AG08396 (cell line): Measurements from ENCODE around the gene PNPLA2.

Experiments
- DNase-seq: peaks from one replicate; pipeline ENCODE4 v3.0.0; 2012; ENCODE audit warnings: low spot score, mixed read lengths

Gene PNPLA2

DNA sequence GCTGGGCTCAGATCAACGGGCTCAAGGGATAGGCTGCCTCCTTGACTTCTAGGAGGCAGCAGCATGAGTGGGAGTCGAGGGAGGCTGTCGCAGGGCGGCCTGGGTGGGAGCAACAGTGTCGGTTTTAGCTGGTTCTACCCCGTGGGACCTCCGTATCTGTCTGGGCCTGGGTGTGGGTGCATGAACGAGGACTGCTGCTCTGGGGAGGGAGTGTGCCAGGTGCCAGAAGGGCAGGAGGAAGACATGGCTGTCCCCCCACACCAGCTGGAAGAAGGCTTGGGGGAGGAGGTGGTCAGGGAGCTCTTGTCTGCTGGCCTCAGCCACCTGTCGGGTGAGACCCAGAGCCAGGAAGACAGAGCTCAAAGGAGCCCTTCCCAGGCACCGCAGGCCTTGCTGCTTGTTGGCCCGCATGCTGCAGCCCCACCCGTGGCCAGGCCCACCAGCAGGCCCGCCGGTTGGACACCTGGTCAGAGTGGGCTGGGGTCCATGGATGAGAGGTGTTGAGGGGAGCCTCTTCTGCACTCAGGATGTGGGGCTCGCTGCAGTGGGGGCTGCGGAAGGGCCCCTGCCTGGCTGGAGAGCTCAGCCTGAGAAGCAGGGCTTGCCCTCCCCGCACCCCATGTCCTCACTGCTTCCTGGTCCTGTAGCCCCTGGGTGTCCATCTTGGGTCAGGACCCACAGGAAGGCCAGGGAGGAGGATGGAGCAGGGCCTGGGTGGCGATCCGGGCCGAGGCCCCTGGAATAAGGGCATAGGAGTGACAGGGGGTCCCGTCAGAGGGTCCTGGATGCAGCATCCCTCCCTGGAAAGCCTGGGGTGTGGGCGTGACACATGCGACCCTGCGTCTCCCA, 32.3 kb upstream of the PNPLA2 start:
- DNase-seq = no peak

DNA sequence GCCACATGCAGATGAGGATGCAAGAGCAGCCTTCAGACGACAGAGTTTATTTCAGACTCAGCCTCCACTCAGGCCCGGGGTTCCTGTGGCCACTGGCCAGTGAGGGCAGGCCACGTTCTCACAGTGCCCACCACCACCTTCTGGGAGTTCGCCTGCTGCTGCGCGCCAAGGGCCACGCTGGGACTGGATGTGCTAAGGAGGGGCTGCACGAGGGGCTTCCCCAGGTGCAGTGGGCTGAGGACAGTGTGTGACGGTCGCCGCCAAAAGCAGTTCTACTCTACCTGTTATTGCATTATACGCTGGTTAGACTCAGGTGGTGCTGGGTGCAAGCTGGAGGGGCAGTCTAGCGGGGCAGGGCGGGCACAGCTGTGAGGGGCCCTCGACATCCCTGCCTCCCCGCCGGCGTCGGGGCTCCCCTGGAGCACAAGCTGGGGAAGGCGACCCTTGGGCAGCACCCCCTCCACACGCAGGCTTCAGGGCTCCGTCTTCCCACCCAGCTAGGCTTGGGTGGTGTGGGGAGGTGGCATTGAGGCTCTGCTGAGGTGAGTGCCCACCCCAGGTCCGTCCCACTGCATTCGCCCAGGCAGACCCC, 31.5 kb upstream of the PNPLA2 start:
- DNase-seq = no peak

DNA sequence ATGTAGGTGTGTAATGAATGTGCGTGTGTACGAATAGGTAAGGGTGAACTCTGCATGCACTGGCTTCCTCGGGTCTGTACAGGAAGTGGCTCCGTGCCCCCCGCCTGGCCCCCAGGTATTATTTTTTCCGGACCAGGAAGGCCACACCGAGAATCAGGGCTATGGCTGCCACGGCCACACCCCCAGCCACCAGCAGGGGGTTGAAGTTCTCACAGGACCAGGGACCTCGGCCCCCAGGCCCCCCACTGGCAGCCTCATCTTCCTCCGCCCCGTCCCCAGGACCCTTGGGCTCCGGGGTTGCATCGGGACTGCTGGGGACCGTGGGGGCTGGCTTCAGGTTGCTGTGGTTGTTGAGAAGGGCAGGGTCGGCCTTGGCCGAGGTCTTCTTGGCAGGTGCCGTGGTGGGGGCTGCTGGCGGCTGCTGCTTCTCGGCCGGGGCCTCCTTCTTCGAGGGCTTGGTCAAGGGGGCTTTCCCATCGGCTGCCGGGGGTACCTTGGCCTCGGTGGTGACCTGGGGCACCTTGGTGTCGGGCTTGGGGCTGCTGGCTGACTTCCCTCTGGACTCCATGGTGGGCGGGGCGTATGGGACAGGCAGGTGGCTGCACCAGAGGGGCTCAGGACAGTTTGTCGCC, 30.6 kb upstream of the PNPLA2 start:
- DNase-seq = no peak

DNA sequence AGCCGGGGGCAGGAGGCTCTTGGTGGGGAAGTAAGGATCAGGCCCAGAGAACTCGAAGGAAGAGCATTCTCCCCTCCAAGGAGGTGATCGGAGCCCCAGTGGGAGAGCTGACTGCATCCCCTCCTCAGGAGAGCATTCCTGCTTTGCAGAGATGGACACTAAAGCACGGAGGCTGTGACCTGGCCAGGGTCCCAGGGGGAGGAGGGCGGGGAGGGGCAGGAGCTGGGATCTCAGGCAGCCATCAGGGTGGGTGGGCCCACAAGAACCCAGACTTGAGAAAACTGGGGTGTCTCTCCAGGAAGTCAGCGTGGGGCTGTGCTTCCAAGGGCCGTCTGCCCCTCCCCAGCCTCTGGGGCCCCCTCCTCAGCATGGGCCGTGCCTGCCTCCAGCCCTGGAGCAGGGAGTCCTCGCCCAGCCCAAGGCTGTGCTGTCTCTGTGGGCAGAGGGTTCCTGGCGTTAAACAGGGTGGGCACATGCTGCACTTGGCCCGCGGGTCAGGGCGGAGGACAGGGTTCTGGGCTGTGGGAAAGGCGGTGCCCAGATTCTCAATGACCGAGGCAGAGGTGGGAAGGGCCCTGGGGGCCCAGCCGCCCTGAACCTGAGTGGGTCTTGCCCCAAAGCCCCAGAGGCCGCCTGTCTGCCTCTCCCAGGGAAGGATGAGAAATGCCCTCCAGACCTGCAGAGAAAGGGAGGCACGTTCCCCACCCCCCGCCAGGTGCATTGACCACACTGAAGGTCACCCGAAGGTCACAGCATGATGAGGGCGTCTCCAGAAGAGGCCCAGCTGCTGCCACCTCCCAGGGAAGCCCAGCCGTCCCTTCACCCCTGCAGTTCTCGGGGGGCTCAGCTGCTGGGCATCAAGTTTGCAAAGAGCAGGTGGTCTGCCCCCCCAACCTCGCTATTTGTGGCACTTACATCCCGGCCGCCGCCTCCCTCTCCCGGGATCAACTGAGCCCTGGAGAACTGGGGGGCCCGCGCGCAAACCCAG, 29.5 kb upstream of the PNPLA2 start:
- DNase-seq = no peak

DNA sequence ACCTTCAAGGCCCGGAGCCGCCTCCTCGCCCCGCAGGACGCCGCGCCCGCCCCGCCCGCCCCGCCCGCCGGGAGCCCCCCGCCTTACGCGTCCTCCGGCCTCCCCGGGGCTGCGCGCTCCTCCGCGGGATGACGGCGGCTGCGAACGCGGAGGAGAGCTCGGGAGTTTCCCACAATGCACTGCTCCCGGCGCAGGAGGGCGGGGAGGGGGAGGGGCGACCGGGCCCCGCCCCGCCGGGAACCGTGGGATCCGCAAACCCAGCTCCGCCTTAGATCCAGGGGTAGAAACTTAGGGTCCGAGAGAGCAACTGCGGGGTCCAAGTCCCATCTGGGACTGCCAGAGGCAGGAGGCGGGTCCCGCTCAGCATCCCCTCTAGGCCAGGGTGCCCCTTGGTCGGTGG, 28.8 kb upstream of the PNPLA2 start, which contains the start of gene CEND1:
Gene CEND1, minus strand, starts transcription at position 148 of the 400 bp plus-strand sequence. CDS start 1,514 bp downstream, outside the sequence.
- peak; percentile 87 for DNase-seq

DNA sequence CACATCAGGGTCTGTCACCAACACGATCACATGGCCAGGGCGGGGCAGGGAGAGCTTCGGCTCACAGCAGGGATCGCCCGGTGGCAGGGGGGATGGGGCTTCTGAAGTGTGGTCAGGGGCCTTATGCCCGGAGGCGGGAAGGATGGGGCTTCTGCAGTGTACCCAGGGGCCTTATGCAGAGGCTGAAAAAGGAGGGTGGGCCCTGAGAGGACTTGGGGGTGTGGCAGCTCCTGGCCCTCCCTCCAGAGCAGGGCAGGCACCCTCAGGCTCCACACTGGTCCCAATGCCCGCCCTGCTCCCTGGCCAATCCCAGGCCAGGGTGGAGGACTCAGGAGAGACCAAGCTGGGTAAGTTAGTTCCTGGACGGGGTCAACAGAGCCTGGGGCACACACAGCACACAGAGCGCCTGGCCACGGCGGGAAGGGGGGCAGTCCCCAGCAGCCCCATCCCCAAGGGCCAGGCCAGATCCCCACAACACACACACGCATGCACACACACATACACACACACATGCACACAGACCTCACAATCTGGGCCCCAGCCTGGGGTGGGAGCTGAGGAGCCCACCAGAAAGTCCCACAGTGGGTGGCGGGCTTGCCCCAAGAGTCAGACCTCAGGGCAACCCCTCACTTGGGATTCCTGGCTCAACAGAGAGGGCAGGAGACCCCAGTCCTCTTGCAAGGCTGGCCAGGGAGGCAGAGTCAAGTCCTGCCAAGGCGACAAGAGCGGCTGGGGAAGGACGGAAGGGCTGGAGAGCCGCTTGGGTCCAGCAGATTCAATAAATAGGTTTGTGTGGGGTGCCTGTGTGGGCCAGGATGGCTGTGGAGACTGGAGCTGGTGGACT, 27.8 kb upstream of the PNPLA2 start:
- DNase-seq = no peak

- DNase-seq = no peak
These were observed 26.8 kb upstream of the PNPLA2 start for GRCh38 chr11:791658-792534.

DNA sequence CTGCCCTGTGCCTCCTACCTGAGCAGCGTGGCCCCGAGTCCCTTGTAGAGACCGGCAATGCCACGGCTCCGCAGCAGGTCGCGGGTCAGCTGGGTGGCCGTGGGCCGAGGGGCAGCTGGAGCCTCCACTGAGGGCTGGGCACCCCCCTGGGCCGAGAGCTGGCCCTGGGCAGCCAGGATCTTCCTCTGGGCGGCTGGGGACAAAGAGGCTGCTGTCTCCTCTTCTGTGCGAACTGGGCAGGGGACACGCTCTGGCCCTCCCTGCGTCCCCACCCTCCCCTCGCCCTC, 26.2 kb upstream of the PNPLA2 start:
- DNase-seq = no peak

DNA sequence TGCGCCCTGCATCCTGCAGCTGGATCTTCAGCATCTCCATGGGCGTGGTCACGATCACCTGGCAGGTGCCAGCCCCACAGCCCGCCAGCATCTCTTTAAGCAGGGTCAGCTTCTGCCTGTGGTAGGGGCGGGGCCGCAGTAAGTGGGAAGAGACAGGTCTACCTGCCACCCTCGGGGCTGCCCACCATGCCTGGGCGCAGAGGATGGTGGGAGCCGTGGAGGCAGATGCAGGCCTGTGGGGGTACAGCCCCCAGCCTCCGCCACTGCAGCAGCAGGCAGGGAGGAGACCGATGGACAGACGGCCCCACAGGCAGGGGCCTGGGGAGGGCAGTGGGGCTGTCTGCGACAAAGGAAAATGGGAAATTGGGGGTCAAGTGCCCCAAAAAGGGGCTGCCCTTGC, 25.8 kb upstream of the PNPLA2 start:
- DNase-seq = no peak

DNA sequence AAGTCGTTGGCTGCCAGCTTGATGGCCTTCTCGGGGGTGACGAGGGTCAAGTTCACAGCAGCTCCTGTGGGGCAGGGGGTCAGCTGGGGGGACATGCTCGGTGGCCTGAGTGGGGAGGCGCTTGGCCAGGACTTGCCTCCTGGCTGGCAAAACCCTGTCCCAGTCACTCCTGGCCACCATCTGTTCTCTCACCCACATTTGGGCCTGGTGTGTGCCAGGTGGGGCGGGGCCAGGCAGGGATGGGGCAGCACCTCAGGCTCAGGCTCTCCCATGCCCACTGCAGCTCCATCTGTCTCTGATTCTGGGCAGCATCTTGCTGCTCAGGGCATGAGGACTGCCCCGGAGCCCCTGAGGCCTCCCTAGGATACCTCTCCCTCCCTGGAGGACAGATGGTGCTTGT, 25.2 kb upstream of the PNPLA2 start:
- DNase-seq = no peak

- no peak for DNase-seq
These were observed 24.5 kb upstream of the PNPLA2 start for GRCh38 chr11:794013-794765.

DNA sequence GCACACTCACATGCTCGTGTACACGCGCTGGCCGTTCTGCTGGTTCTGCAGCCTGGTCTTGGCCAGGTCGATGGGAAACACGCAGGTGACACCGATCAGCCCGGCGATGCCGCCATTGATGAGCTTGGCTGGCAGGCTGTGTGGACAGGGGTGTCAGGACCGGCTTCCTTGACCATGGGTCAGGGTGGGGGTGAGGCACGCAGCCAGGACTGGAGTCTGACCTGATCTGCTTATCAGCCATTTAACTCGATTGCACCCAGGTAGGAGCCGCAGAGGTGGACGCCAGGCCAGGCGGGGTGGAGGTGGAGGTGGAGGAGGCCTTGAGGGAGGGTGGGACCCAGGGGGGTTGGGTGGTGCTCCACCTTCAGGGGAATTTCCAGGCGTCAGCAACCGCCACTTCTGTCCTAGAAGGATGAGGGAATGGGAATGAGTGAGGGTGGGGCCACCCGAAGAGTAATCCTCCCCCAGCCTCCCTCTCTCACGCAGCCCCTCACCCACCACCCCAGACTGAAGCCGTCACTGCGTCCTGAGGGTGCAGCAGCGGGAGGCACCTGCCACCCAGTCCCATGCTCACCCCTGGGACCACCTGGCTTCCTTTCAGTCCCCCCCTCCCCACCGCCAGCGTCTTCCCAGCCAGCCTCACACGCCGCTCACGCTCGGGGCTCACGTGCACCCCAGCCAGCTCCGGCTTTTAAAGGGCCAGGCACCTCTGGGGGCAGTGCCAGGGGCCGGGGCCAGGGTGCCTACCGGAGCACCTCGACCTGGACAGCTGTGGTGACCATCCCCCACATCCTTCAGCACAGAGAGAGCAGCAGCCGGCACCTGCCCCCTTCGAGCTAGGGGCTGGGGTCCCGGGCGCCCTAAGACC, 23.7 kb upstream of the PNPLA2 start:
- no peak for DNase-seq

DNA sequence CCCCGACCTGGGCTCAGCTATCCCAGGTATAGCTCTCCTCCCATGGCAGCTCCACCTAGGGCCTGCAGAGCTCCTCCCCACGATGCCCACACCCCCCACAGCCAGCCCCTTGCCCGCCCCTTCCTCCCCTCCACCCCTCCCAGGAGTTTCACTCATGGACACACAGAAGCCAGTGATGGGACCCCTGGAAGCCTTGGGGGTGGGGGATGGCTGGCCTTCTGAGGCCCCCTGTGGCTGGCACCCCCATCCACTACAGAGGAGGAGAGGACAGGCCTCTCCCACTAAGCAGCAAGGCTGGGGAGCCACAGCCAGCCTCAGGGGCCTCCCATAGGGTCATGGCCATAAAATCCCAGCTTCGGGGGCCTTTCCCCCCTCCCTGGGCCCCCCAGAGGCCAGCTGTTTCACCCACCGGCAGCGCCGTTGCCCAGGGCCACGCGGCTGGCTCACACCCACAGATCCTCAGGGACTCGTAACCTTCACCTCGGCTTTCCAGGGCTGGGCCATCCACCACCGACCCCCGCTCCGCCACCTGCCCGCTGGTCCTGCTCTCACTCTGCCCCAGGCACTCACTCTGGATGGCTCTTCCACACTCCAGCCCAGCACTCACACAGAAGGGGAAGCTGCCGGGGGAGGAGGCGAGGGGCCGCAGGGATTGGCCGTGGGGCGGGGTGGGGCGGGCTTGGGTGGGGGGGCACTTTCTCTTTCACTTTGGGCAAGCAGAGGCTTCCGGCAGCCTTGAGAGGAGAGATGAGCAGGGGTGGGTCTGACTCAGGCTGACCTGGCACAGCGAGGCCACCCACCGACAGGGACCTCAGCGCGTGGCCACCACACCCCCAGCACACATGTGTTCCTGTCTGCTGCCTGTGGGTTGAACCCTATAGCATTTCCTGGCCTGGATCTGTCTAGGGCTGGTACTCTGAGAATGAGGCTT, 22.8 kb upstream of the PNPLA2 start:
- peak; percentile 94 for DNase-seq

DNA sequence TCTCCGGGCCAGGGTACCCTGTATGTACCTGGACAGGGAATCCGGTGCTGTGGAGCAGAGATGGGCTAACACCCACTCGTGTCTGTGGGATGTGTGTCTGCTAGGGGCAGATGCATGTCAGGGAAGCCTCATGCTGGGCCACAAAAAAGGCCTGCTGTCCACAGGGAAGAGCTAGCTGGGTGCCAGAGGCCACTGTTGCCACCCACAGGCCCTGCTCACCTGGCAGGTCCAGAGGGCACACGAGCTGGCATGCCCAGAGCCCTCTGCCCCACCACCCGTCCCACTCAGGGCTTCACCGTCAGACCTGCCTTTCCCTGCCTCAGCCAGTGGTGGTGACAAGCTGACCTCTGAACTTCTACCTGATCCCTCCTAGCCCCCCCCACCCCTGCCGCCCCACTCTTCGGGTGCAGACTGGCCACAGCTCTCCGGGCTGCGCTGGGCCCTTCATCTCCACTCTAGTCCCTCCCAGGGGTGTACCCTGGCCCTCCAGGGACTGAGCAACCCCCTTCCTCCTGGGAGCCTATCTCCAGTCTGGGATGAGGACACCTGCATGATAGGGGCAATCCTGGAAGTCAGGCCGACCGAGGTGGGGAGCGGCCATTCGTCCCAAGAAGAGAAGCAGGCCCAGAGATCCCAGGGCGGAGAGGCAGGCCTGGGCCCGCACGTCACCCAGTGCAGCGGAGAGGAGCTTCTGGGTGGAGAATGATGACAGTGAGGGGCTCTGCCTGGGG, 22.0 kb upstream of the PNPLA2 start:
- DNase-seq = peak; percentile 68

GRCh38 chr11:797296-798092, 21.2 kb upstream of the PNPLA2 start:
- peak; percentile 90 for DNase-seq
